DND-41 (cell line): Measurements from ENCODE around the gene CTNNA3.

ENCODE experiments used
- ATAC-seq: fragments of 200-7000 bp; cut with Tn5 transposase; 3 replicates; pipeline ENCODE4 v1.9.1; 2021; ENCODE audit warnings: low read depth; ENCODE audit not compliant: insufficient read depth
- DNase-seq: peaks from one replicate; pipeline ENCODE4 v3.0.0-alpha.2; 2020
- H2AFZ ChIP-seq: 2 replicates; pipeline ENCODE4 v1.6.0; 2012; ENCODE audit warnings: low read depth, low read length
- H3K27ac ChIP-seq: 2 replicates; pipeline ENCODE4 v1.5.1; 2012; ENCODE audit warnings: low read length, inconsistent platforms
- H3K27me3 ChIP-seq: fragments of 200-600 bp; sonication (generic); 2 replicates; pipeline ENCODE4 v1.6.0; 2012; ENCODE audit warnings: low read length, mild to moderate bottlenecking, inconsistent platforms; ENCODE audit not compliant: insufficient read depth, poor library complexity
- H3K36me3 ChIP-seq: 2 replicates; pipeline ENCODE4 v1.5.1; 2012; ENCODE audit warnings: low read length, inconsistent platforms; ENCODE audit not compliant: insufficient read depth
- H3K4me1 ChIP-seq: 2 replicates; pipeline ENCODE4 v1.5.1; 2012; ENCODE audit warnings: mild to moderate bottlenecking, low read length; ENCODE audit not compliant: insufficient read depth
- H3K4me2 ChIP-seq: 2 replicates; pipeline ENCODE4 v1.6.0; 2012; ENCODE audit warnings: mild to moderate bottlenecking, moderate library complexity, low read length, inconsistent platforms; ENCODE audit not compliant: insufficient read depth
- H3K4me3 ChIP-seq, 2 experiments: fragments of 200-600 bp in 1 of 2; shearing (Covaris generic) in 1 of 2; 2 replicates each; pipeline ENCODE4 v1.5.1; 2012 to 2016; ENCODE audit warnings: inconsistent platforms in 2 of 2, low read length in 2 of 2, mild to moderate bottlenecking in 2 of 2, low read depth in 1 of 2, moderate library complexity in 1 of 2
- H3K79me2 ChIP-seq: 2 replicates; pipeline ENCODE4 v1.6.0; 2012; ENCODE audit warnings: low read length, inconsistent platforms; ENCODE audit not compliant: insufficient read depth
- H3K9ac ChIP-seq: 2 replicates; pipeline ENCODE4 v1.6.0; 2012; ENCODE audit warnings: low read depth, mild to moderate bottlenecking, inconsistent platforms, low read length, moderate library complexity
- H3K9me3 ChIP-seq: 2 replicates; pipeline ENCODE4 v1.5.1; 2012; ENCODE audit warnings: low read length, moderate library complexity, mild to moderate bottlenecking, inconsistent platforms; ENCODE audit not compliant: insufficient read depth, severe bottlenecking
- H4K20me1 ChIP-seq: 2 replicates; pipeline ENCODE4 v1.6.0; 2012; ENCODE audit warnings: low read length; ENCODE audit not compliant: insufficient read depth
- CTCF ChIP-seq: IDR thresholded peaks from 2 replicates; pipeline ENCODE4 v1.5.1; 2012; ENCODE audit warnings: borderline replicate concordance, low read length, moderate library complexity, mild to moderate bottlenecking; ENCODE audit not compliant: poor library complexity, severe bottlenecking; ENCODE audit errors: extremely low read depth
- EZH2 ChIP-seq: IDR thresholded peaks from 3 replicates; pipeline ENCODE4 v1.6.1; 2012; ENCODE audit warnings: borderline replicate concordance, low read depth, mild to moderate bottlenecking, moderate library complexity, low read length, inconsistent platforms; ENCODE audit not compliant: severe bottlenecking

The CTNNA3 gene

GRCh38 chr10:66784770-66785169, 911.2 kb downstream of the CTNNA3 start:
- no peak overlapping the region for H3K4me3 ChIP-seq
- no peaks in the 10 kb centered on the region for H3K36me3 ChIP-seq
- no peaks in the 10 kb centered on the region for H3K9me3 ChIP-seq
- no peak overlapping the region for H3K4me2 ChIP-seq
- no peak overlapping the region for H2AFZ ChIP-seq
- no peak overlapping the region for H3K9ac ChIP-seq
- no peak for TF ChIP-seq CTCF
- no peak for TF ChIP-seq EZH2
- H3K27ac ChIP-seq = no peak overlapping the region
- ATAC-seq (no peak), DNase-seq (no peak)
- no peaks in the 10 kb centered on the region for H4K20me1 ChIP-seq
- no peaks in the 10 kb centered on the region for H3K4me1 ChIP-seq
- H3K79me2 ChIP-seq = no peaks in the 10 kb centered on the region
- no peaks in the 10 kb centered on the region for H3K27me3 ChIP-seq

- Histone ChIP-seq H3K4me3 (no peak overlapping the region), H3K36me3 (no peaks in the 10 kb centered on the region), H3K9me3 (no peaks in the 10 kb centered on the region), H3K79me2 (no peaks in the 10 kb centered on the region), H3K27ac (no peak overlapping the region), H3K9ac (no peak overlapping the region), H2AFZ (no peak overlapping the region), H3K4me1 (no peaks in the 10 kb centered on the region), H3K4me2 (no peak overlapping the region), H3K27me3 (no peaks in the 10 kb centered on the region), H4K20me1 (no peaks in the 10 kb centered on the region)
- TF ChIP-seq CTCF = no peak
- no peak for TF ChIP-seq EZH2
- DNase-seq = no peak
- ATAC-seq = no peak
These were observed 912.7 kb downstream of the CTNNA3 start for GRCh38 chr10:66783316-66783715.

GRCh38 chr10:66782776-66783175, 913.2 kb downstream of the CTNNA3 start:
- TF ChIP-seq CTCF (no peak), EZH2 (no peak)
- no peak for DNase-seq
- no peaks in the 10 kb centered on the region for H3K27me3 ChIP-seq
- no peaks in the 10 kb centered on the region for H3K9me3 ChIP-seq
- ATAC-seq = no peak
- H3K27ac ChIP-seq = no peak overlapping the region
- no peak overlapping the region for H3K4me2 ChIP-seq
- H3K79me2 ChIP-seq = no peaks in the 10 kb centered on the region
- no peak overlapping the region for H3K9ac ChIP-seq
- no peaks in the 10 kb centered on the region for H3K36me3 ChIP-seq
- no peak overlapping the region for H3K4me3 ChIP-seq
- no peaks in the 10 kb centered on the region for H3K4me1 ChIP-seq
- no peak overlapping the region for H2AFZ ChIP-seq
- no peaks in the 10 kb centered on the region for H4K20me1 ChIP-seq

- no peak for TF ChIP-seq EZH2
- no peak for TF ChIP-seq CTCF
- no peak overlapping the region for H3K9ac ChIP-seq
- no peak overlapping the region for H3K4me3 ChIP-seq
- H3K27ac ChIP-seq = no peak overlapping the region
- H3K4me2 ChIP-seq = no peak overlapping the region
- H3K4me1 ChIP-seq = no peaks in the 10 kb centered on the region
- ATAC-seq (no peak), DNase-seq (no peak)
- H3K27me3 ChIP-seq = no peaks in the 10 kb centered on the region
- H3K79me2 ChIP-seq = no peaks in the 10 kb centered on the region
- no peak overlapping the region for H2AFZ ChIP-seq
- no peaks in the 10 kb centered on the region for H3K36me3 ChIP-seq
- H4K20me1 ChIP-seq = no peaks in the 10 kb centered on the region
- H3K9me3 ChIP-seq = no peaks in the 10 kb centered on the region
These were observed 913.9 kb downstream of the CTNNA3 start for GRCh38 chr10:66782144-66782543.
